Myocyte (in vitro differentiated cells): ENCODE measurements around the gene INPP5J. TPM values are rescaled to one million over a fixed set of nuclear protein-coding genes. Genes with fewer than 3 reads are reported as not detected.

Experiments used
- microRNA counts: library from miRNA; unstranded; fragments of <30 nt; microRNA quantifications from one replicate; lab custom pipeline; 2016
- microRNA-seq: library from miRNA; unstranded; fragments of <30 nt; microRNA quantifications from one replicate; pipeline ENCODE4, GENCODE V29; 2016
- total RNA-seq: library from RNA; depleted of rRNA; stranded (reverse); fragments of >200 nt; gene quantifications from 2 replicates; pipeline ENCODE4 v1.2.3, GENCODE V29; 2014

The INPP5J gene
- total RNA-seq, 1 donor from 2014 or later: 0.40 TPM

MicroRNA genes within 50 kb of the gene (microRNA counts, 767-probe panel; counts per million panel counts)
- microRNA hsa-miR-3928 (lab: Ali Mortazavi, UCI): not detected

Small RNA genes lying within 50 kb of the gene (microRNA-seq; reads per million reads assigned to microRNA genes)
- gene MIR3928: 13.6 reads per million, percentile 35 among the genes with 10 or more reads in this experiment

Other genes starting within 250 kb of the INPP5J start
- 16.4 and 18.3 TPM in 2 replicates for gene MORC2, start 154.2 kb upstream of the INPP5J start, total RNA-seq
- gene TUG1, start 153.7 kb upstream of the INPP5J start, total RNA-seq: 54.2 and 54.5 TPM in 2 replicates
- gene SMTN, start 41.6 kb upstream of the INPP5J start, total RNA-seq: 210 and 293 TPM in 2 replicates
- 223 and 238 TPM in 2 replicates for gene SELENOM, start 15.4 kb upstream of the INPP5J start, total RNA-seq
- 0.21 and 1.7 TPM in 2 replicates for gene PLA2G3, start 17.5 kb downstream of the INPP5J start, total RNA-seq
- 26.6 and 30.3 TPM in 2 replicates for gene RNF185, start 37.2 kb downstream of the INPP5J start, total RNA-seq
- gene LIMK2, start 89.3 kb downstream of the INPP5J start, total RNA-seq: 67.3 and 97.7 TPM in 2 replicates
- 10.9 and 16.0 TPM in 2 replicates for gene PIK3IP1, start 169.5 kb downstream of the INPP5J start, total RNA-seq
- 8.8 and 11.6 TPM in 2 replicates for gene PATZ1, start 223.4 kb downstream of the INPP5J start, total RNA-seq